GM06990 (cell line): ENCODE results near the gene DDX49.

Experiments
- DNase-seq: peaks from one replicate; pipeline ENCODE4 v3.0.0-alpha.2; 2011; ENCODE audit not compliant: insufficient read length; ENCODE audit errors: extremely low read depth
- H3K27me3 ChIP-seq: replicated peaks from 2 replicates; pipeline ENCODE4 v1.6.0; 2011; ENCODE audit warnings: low read length; ENCODE audit not compliant: control insufficient read depth, insufficient read depth
- H3K36me3 ChIP-seq: 2 replicates; pipeline ENCODE4 v1.5.1; 2011; ENCODE audit warnings: low read length; ENCODE audit not compliant: control insufficient read depth, insufficient read depth
- H3K4me3 ChIP-seq: replicated peaks from 2 replicates; pipeline ENCODE4 v1.5.1; 2011; ENCODE audit warnings: low read depth, mild to moderate bottlenecking, control low read depth, low read length
- CTCF ChIP-seq: IDR thresholded peaks from 2 replicates; pipeline ENCODE4 v1.5.1; 2011; ENCODE audit warnings: low read length, control low read depth, mild to moderate bottlenecking, inconsistent platforms; ENCODE audit not compliant: insufficient read depth, poor library complexity, severe bottlenecking

DDX49 gene, protein sequence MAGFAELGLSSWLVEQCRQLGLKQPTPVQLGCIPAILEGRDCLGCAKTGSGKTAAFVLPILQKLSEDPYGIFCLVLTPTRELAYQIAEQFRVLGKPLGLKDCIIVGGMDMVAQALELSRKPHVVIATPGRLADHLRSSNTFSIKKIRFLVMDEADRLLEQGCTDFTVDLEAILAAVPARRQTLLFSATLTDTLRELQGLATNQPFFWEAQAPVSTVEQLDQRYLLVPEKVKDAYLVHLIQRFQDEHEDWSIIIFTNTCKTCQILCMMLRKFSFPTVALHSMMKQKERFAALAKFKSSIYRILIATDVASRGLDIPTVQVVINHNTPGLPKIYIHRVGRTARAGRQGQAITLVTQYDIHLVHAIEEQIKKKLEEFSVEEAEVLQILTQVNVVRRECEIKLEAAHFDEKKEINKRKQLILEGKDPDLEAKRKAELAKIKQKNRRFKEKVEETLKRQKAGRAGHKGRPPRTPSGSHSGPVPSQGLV

DNA sequence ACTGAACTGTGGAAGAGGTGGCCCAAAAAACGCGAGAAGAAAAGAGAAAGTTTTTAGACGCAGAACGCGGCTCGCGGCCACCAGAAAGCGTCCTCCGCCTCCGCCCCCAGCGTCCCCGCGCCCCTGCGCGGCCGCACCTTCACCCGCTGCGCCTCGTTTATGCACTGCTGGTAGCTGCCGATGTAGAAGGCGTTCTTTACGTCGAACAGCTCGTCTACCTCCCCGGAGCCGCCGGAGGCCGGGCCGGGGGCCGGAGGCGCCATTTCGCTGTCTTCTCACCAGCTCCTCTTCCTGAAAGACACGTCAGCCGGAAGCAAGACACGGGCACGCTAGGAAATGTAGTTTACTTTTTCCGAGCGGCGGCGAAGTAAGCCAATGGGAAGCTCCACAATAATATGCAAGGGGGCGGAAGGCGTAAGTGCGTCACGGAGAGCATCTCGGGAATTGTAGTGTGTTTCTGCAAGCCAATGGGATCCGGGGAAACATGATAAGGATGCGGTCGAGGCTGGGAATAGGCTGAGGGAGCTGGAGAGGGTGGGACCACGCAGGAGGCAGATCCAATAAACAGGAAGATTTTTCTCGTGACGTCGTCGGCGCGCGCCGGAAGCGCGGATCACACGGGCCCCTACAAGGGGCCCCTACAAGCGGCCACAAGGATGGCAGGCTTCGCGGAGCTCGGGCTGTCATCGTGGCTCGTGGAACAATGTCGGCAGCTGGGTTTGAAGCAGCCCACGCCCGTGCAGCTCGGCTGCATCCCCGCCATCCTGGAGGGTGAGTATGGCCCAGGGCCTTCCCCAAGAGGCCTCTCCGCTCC is at the start of gene DDX49, which contains the start of gene COPE:
TSS of gene DDX49 (plus strand) at position 630 of the 814 bp plus-strand sequence. CDS start at position 657, 27 bp downstream.
TSS of gene COPE (minus strand) at position 302 of the 814 bp plus-strand sequence. CDS start at position 263, 39 bp downstream.
- Histone ChIP-seq H3K36me3 (peaks cover 22% of the 10 kb centered on the region), H3K4me3 (peak within 1 kb of the TSS; percentile 79), H3K27me3 (no peaks in the 10 kb centered on the region)
- DNase-seq = peak; percentile 99
- no peak for TF ChIP-seq CTCF

- DNase-seq = no peak
- no peak for TF ChIP-seq CTCF
- no peaks in the 10 kb centered on the region for H3K27me3 ChIP-seq
- H3K36me3 ChIP-seq = peaks cover 24% of the 10 kb centered on the region
- no peak overlapping the region for H3K4me3 ChIP-seq
These were observed 49.6 kb upstream of the DDX49 start for GRCh38 chr19:18869781-18870530.

GRCh38 chr19:18870531-18871172 is 48.9 kb upstream of the DDX49 start:
- DNase-seq = no peak
- TF ChIP-seq CTCF = no peak
- Histone ChIP-seq H3K4me3 (no peak overlapping the region), H3K27me3 (no peaks in the 10 kb centered on the region), H3K36me3 (peaks cover 17% of the 10 kb centered on the region)

GRCh38 chr19:18871543-18871942 is 48.0 kb upstream of the DDX49 start:
- no peak for TF ChIP-seq CTCF
- no peaks in the 10 kb centered on the region for H3K27me3 ChIP-seq
- peaks cover 12% of the 10 kb centered on the region for H3K36me3 ChIP-seq
- no peak overlapping the region for H3K4me3 ChIP-seq
- no peak for DNase-seq

DNA sequence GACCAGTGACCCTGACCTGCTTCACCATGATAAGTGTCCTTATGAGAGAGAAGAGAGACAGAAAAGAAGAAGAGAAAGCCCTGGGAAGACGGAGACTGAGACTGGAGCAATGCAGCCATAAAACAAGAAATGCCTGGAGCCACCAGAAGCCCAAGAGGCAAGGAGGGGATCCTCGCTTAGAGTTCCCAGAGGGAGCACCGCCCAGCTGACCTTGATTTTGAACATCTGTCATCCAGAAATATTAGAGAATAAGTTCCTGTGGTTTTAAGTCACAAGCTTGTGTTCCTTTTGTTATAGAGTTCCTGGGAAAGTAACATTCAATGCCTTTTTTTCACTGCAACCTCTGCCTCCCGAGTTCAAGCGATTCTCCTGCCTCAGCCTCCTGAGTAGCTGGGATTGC is 43.8 kb upstream of the DDX49 start:
- H3K27me3 ChIP-seq = no peaks in the 10 kb centered on the region
- no peak for TF ChIP-seq CTCF
- H3K4me3 ChIP-seq = no peak overlapping the region
- no peaks in the 10 kb centered on the region for H3K36me3 ChIP-seq
- no peak for DNase-seq
